HepG2 (cell line): ENCODE measurements around the gene CPEB4. TPM values are rescaled to one million over a fixed set of nuclear protein-coding genes. Genes with fewer than 3 reads are reported as not detected.

Source experiments
- CAMTA2 ChIP-seq: sonication (generic); formaldehyde crosslinking; IDR thresholded peaks from 2 replicates; pipeline ENCODE4 v1.4.0; 2020; ENCODE audit warnings: mild to moderate bottlenecking, missing genetic modification reagents, borderline replicate concordance
- CC2D1A ChIP-seq: sonication (generic); formaldehyde crosslinking; IDR thresholded peaks from 2 replicates; pipeline ENCODE4 v1.8.1; 2023; ENCODE audit warnings: mild to moderate bottlenecking, missing genetic modification reagents
- CHD2 ChIP-seq: IDR thresholded peaks from 2 replicates; pipeline ENCODE4 v1.6.1; 2011; ENCODE audit warnings: low read depth, low read length, improper control_type of control experiment
- FOSL2 ChIP-seq: sonication (generic); formaldehyde crosslinking; IDR thresholded peaks from 2 replicates; pipeline ENCODE4 v1.4.0; 2020; ENCODE audit warnings: missing genetic modification reagents
- IKZF1 ChIP-seq: fragments of 450-650 bp; IDR thresholded peaks from 2 replicates; pipeline ENCODE4 v1.7.1; 2016
- JARID2 ChIP-seq: sonication (generic); formaldehyde crosslinking; IDR thresholded peaks from 2 replicates; pipeline ENCODE4 v1.8.1; 2023; ENCODE audit warnings: missing genetic modification reagents, inconsistent platforms; ENCODE audit not compliant: insufficient replicate concordance
- KDM2A ChIP-seq: sonication (generic); formaldehyde crosslinking; IDR thresholded peaks from 2 replicates; pipeline ENCODE4 v1.4.0; 2020; ENCODE audit warnings: low read depth, missing genetic modification reagents, borderline replicate concordance
- KDM6A ChIP-seq: IDR thresholded peaks from 2 replicates; pipeline ENCODE4 v1.6.1; 2016; ENCODE audit warnings: low read depth
- MXD4 ChIP-seq: IDR thresholded peaks from 2 replicates; pipeline ENCODE4 v1.6.1; 2016; ENCODE audit warnings: mild to moderate bottlenecking, missing biosample characterization, missing genetic modification reagents
- NCOR1 ChIP-seq: fragments of 200-600 bp; sonication (generic); IDR thresholded peaks from 2 replicates; pipeline ENCODE4 v1.7.0; 2017; ENCODE audit warnings: antibody characterized with exemption, low read length, borderline replicate concordance
- PITX1 ChIP-seq: sonication (generic); formaldehyde crosslinking; IDR thresholded peaks from 2 replicates; pipeline ENCODE4 v1.5.1; 2020; ENCODE audit warnings: mild to moderate bottlenecking, missing genetic modification reagents
- PREB ChIP-seq: sonication (generic); formaldehyde crosslinking; IDR thresholded peaks from 2 replicates; pipeline ENCODE4 v1.4.0; 2020; ENCODE audit warnings: missing genetic modification reagents
- RFX1 ChIP-seq: fragments of 450-650 bp; IDR thresholded peaks from 2 replicates; pipeline ENCODE4 v1.6.1; 2017
- SMARCE1 ChIP-seq: fragments of 450-650 bp; IDR thresholded peaks from 2 replicates; pipeline ENCODE4 v1.6.1; 2017; ENCODE audit warnings: borderline replicate concordance
- SNAI1 ChIP-seq: sonication (generic); formaldehyde crosslinking; IDR thresholded peaks from 2 replicates; pipeline ENCODE4 v1.5.0; 2020; ENCODE audit warnings: mild to moderate bottlenecking, missing genetic modification reagents, borderline replicate concordance
- TAF1 ChIP-seq: sonication (generic); formaldehyde crosslinking; IDR thresholded peaks from 2 replicates; pipeline ENCODE4 v1.4.0; 2020; ENCODE audit warnings: missing genetic modification reagents
- U2AF2 ChIP-seq: fragments of 200-400 bp; formaldehyde crosslinking; IDR thresholded peaks from 2 replicates; pipeline ENCODE4 v1.6.1; 2017; ENCODE audit warnings: low read depth, mild to moderate bottlenecking, low read length
- ZBTB20 ChIP-seq: sonication (generic); formaldehyde crosslinking; IDR thresholded peaks from 2 replicates; pipeline ENCODE4 v1.8.1; 2023; ENCODE audit warnings: missing genetic modification reagents, low read depth, mild to moderate bottlenecking, borderline replicate concordance
- ZBTB43 ChIP-seq: sonication (generic); formaldehyde crosslinking; conservative IDR thresholded peaks from 2 replicates; pipeline ENCODE4 v1.4.0; 2020; ENCODE audit warnings: missing genetic modification reagents
- ZNF121 ChIP-seq: sonication (generic); formaldehyde crosslinking; IDR thresholded peaks from 2 replicates; pipeline ENCODE4 v1.5.0; 2020; ENCODE audit warnings: mild to moderate bottlenecking, missing genetic modification reagents
- ZNF180 ChIP-seq: sonication (generic); formaldehyde crosslinking; IDR thresholded peaks from 2 replicates; pipeline ENCODE4 v1.4.0; 2020; ENCODE audit warnings: low read depth, missing genetic modification reagents, borderline replicate concordance
- ZNF282 ChIP-seq: fragments of 450-650 bp; IDR thresholded peaks from 2 replicates; pipeline ENCODE4 v1.6.1; 2018; ENCODE audit not compliant: partially characterized antibody
- ZNF367 ChIP-seq: sonication (generic); formaldehyde crosslinking; IDR thresholded peaks from 2 replicates; pipeline ENCODE4 v1.4.0; 2020; ENCODE audit warnings: missing genetic modification reagents, borderline replicate concordance
- ZNF383 ChIP-seq: sonication (generic); formaldehyde crosslinking; IDR thresholded peaks from 2 replicates; pipeline ENCODE4 v1.4.0; 2020; ENCODE audit warnings: missing genetic modification reagents, mild to moderate bottlenecking, borderline replicate concordance
- ZNF563 ChIP-seq: sonication (generic); formaldehyde crosslinking; IDR thresholded peaks from 2 replicates; pipeline ENCODE4 v1.8.0; 2022; ENCODE audit warnings: mild to moderate bottlenecking, moderate library complexity, missing genetic modification reagents
- ZSCAN12 ChIP-seq: sonication (generic); formaldehyde crosslinking; IDR thresholded peaks from 2 replicates; pipeline ENCODE4 v1.9.0; 2021; ENCODE audit warnings: mild to moderate bottlenecking, missing genetic modification reagents
- ZSCAN22 ChIP-seq: sonication (generic); formaldehyde crosslinking; IDR thresholded peaks from 2 replicates; pipeline ENCODE4 v1.4.0; 2020; ENCODE audit warnings: mild to moderate bottlenecking, missing genetic modification reagents
- ZSCAN30 ChIP-seq: sonication (generic); formaldehyde crosslinking; IDR thresholded peaks from 2 replicates; pipeline ENCODE4 v1.5.0; 2020; ENCODE audit warnings: mild to moderate bottlenecking, missing genetic modification reagents
- polyA plus RNA-seq, 8 experiments: library from polyadenylated mRNA; depleted of rRNA in 3 of 8; stranded (reverse) in 7 of 8; unstranded in 1 of 8; fragments of >200 nt; fragmentation: Illumina TruSeq in 4 of 8; extraction: Trizol in 4 of 8; gene quantifications; 2 replicates each; pipeline versions ENCODE4 v1.2.1 to v1.2.3, GENCODE V29; 2011 to 2016; ENCODE audit warnings: low read depth in 4 of 8, missing spikeins in 1 of 8, mixed read lengths in 1 of 8; ENCODE audit not compliant: insufficient read depth in 1 of 8
- total RNA-seq, 5 experiments: library from RNA; depleted of rRNA; stranded (reverse); fragments of >200 nt; fragmentation: Illumina TruSeq; extraction: Trizol; gene quantifications; 2 replicates each; pipeline ENCODE4 v1.2.3, GENCODE V29; 2016; ENCODE audit warnings: low read depth in 1 of 5
- TF ChIP-seq, protein P1 (sequence below): sonication (generic); formaldehyde crosslinking; IDR thresholded peaks from 2 replicates; pipeline ENCODE4 v1.5.0; 2020; ENCODE audit warnings: mild to moderate bottlenecking, missing genetic modification reagents

Gene CPEB4
- total and polyA plus RNA-seq, 2 of the 13 experiments (the other 11 are each of a cell fraction or from before 2014, with no cell fraction given) = 7.7 to 26.7 TPM

GRCh38 chr5:173972925-173973615 lies 84.9 kb downstream of the CPEB4 start (continued):
- TF ChIP-seq TAF1 (CRISPR knock-in tag) (no peak; the same call in 1 of the 2 replicates), PREB (CRISPR knock-in tag) (no peak), ZSCAN12 (CRISPR knock-in tag) (no peak), ZSCAN22 (CRISPR knock-in tag) (no peak), ZNF563 (CRISPR knock-in tag) (no peak), MXD4 (0 out of 2 replicates have a peak, but pooled peaks have one; percentile 23), ZNF367 (no peak), NCOR1 (no peak), SNAI1 (CRISPR knock-in tag) (no peak), CC2D1A (CRISPR knock-in tag) (no peak), IKZF1 (no peak), ZNF383 (CRISPR knock-in tag) (no peak), ZNF180 (CRISPR knock-in tag) (no peak), ZNF121 (CRISPR knock-in tag) (no peak), CAMTA2 (CRISPR knock-in tag) (no peak), JARID2 (no peak), CHD2 (no peak), ZBTB43 (CRISPR knock-in tag) (no peak), ZSCAN30 (CRISPR knock-in tag) (no peak), SMARCE1 (no peak), U2AF2 (no peak), ZNF282 (no peak), KDM2A (peak; percentile 51; the same call in 1 of the 2 replicates), KDM6A (CRISPR knock-in tag) (no peak), FOSL2 (CRISPR knock-in tag) (no peak), PITX1 (no peak; the same call in 1 of the 2 replicates), RFX1 (no peak), ZBTB20 (CRISPR knock-in tag) (no peak)
- TF ChIP-seq, protein P1, sequence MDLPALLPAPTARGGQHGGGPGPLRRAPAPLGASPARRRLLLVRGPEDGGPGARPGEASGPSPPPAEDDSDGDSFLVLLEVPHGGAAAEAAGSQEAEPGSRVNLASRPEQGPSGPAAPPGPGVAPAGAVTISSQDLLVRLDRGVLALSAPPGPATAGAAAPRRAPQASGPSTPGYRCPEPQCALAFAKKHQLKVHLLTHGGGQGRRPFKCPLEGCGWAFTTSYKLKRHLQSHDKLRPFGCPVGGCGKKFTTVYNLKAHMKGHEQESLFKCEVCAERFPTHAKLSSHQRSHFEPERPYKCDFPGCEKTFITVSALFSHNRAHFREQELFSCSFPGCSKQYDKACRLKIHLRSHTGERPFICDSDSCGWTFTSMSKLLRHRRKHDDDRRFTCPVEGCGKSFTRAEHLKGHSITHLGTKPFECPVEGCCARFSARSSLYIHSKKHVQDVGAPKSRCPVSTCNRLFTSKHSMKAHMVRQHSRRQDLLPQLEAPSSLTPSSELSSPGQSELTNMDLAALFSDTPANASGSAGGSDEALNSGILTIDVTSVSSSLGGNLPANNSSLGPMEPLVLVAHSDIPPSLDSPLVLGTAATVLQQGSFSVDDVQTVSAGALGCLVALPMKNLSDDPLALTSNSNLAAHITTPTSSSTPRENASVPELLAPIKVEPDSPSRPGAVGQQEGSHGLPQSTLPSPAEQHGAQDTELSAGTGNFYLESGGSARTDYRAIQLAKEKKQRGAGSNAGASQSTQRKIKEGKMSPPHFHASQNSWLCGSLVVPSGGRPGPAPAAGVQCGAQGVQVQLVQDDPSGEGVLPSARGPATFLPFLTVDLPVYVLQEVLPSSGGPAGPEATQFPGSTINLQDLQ (CRISPR knock-in tag) = no peak
